Kidney epithelial cell (primary cell): Measurements from ENCODE around the gene ST8SIA6. TPM values are rescaled to one million over a fixed set of nuclear protein-coding genes. Genes with fewer than 3 reads are reported as not detected.

Source experiments
- DNase-seq: peaks from one replicate; pipeline ENCODE4 v3.0.0-alpha.2; 2010; ENCODE audit warnings: low read depth
- H3K27me3 ChIP-seq: 2 replicates; pipeline ENCODE4 v1.6.0; 2011; ENCODE audit warnings: low read length; ENCODE audit not compliant: control insufficient read depth, insufficient read depth
- H3K36me3 ChIP-seq: 2 replicates; pipeline ENCODE4 v1.5.1; 2011; ENCODE audit warnings: low read length; ENCODE audit not compliant: control insufficient read depth, insufficient read depth
- H3K4me3 ChIP-seq: 2 replicates; pipeline ENCODE4 v1.5.1; 2011; ENCODE audit warnings: low read depth, mild to moderate bottlenecking, control low read depth, low read length
- total RNA-seq: library from RNA; depleted of rRNA; stranded (reverse); fragments of >200 nt; gene quantifications from 2 replicates; pipeline ENCODE4 v1.2.3, GENCODE V29; 2015
- TF ChIP-seq, protein P1 (sequence below): IDR thresholded peaks from 2 replicates; pipeline ENCODE4 v1.5.1; 2011; ENCODE audit warnings: mild to moderate bottlenecking, moderate library complexity, low read length, control low read depth, inconsistent platforms; ENCODE audit not compliant: insufficient read depth, poor library complexity, severe bottlenecking

ST8SIA6 gene
- total RNA-seq, 1 donor from 2014 or later, result not detected

DNA sequence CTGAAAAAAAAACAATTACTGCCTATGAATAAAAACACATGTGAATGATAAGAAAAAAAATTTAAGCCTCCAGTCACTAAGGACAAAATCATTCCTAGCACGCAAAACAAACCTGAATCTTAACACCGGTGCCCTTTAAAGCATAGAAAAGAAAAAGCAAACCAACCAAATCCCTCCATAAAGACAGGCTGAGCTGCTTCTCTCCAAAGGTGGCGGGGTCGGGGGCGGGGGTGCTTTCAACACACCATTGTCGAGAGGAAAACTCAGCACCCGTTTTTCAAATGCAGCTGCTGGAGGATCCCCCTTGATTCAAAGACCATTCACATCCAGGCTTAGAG lies 1.4 kb downstream of the ST8SIA6 start:
- H3K36me3 ChIP-seq, result no peaks in the 10 kb centered on the region
- peak overlapping the region; percentile 36 for H3K4me3 ChIP-seq
- H3K27me3 ChIP-seq, result peaks cover 12% of the 10 kb centered on the region
- TF ChIP-seq, protein P1, sequence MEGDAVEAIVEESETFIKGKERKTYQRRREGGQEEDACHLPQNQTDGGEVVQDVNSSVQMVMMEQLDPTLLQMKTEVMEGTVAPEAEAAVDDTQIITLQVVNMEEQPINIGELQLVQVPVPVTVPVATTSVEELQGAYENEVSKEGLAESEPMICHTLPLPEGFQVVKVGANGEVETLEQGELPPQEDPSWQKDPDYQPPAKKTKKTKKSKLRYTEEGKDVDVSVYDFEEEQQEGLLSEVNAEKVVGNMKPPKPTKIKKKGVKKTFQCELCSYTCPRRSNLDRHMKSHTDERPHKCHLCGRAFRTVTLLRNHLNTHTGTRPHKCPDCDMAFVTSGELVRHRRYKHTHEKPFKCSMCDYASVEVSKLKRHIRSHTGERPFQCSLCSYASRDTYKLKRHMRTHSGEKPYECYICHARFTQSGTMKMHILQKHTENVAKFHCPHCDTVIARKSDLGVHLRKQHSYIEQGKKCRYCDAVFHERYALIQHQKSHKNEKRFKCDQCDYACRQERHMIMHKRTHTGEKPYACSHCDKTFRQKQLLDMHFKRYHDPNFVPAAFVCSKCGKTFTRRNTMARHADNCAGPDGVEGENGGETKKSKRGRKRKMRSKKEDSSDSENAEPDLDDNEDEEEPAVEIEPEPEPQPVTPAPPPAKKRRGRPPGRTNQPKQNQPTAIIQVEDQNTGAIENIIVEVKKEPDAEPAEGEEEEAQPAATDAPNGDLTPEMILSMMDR, result no peak
- no peak for DNase-seq

GRCh38 chr10:17452060-17452841 lies 2.1 kb downstream of the ST8SIA6 start:
- TF ChIP-seq, protein P1, result no peak
- H3K27me3 ChIP-seq, result peaks cover 12% of the 10 kb centered on the region

DNA sequence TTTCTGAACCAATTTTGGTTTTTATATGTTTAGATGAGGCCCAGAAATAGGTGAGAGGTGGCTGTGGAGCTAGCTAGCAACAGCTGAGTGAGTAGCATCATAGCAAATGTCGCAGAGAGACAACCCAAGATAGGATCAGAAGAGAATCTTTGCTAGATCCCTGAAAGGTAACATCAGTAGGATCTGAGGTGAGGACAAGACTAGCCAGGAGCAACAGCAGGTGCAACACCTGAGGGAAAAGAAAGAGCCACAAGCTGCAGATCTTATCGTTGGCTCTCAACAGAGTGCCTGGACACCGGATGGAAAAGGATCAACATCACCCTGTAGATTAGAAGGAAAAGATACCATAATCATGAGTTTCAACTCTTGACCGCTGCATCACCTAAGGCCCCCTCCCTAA lies 4.4 kb downstream of the ST8SIA6 start:
- Histone ChIP-seq H3K27me3 (peaks cover 12% of the 10 kb centered on the region), H3K4me3 (no peak overlapping the region), H3K36me3 (no peaks in the 10 kb centered on the region)
- no peak for DNase-seq
- TF ChIP-seq, protein P1, result no peak

More at GRCh38 chr10:17452060-17452841, 2.1 kb downstream of the ST8SIA6 start:
- H3K36me3 ChIP-seq, result no peaks in the 10 kb centered on the region
- DNase-seq, result no peak
- H3K4me3 ChIP-seq, result no peak overlapping the region

GRCh38 chr10:17445400-17445998 lies 8.9 kb downstream of the ST8SIA6 start:
- DNase-seq, result no peak
- H3K4me3 ChIP-seq, result no peak overlapping the region
- TF ChIP-seq, protein P1, result no peak
- H3K36me3 ChIP-seq, result no peaks in the 10 kb centered on the region
- no peaks in the 10 kb centered on the region for H3K27me3 ChIP-seq

DNA sequence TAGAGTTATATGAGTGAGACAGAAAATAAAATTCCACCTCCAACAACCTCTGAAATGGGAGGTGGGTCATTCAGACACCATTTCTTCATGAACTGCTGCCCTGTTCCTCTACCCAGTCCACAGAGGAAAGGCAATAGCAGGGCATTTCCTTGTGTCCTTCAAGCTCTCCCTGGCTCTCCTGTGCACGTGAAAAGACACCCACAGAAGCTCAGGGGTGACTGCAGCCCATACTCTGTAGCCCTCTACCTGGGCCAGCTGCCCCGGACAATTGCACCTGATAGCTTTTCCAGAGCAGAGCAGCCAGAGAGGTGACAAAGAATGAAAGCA lies 10.0 kb downstream of the ST8SIA6 start:
- H3K36me3 ChIP-seq, result no peaks in the 10 kb centered on the region
- TF ChIP-seq, protein P1, result no peak

More for the DNA sequence above, 10.0 kb downstream of the ST8SIA6 start:
- H3K27me3 ChIP-seq, result no peaks in the 10 kb centered on the region
- H3K4me3 ChIP-seq, result no peak overlapping the region
- DNase-seq, result no peak
